OCI-LY1 (cell line): ENCODE results near the gene B9D2.

Experiments used
- H2AFZ ChIP-seq: fragments of 200-600 bp; sonication (generic), shearing (Covaris generic); 2 replicates; pipeline ENCODE4 v1.6.0; 2014; ENCODE audit warnings: antibody characterized with exemption, mild to moderate bottlenecking, low read length
- H3F3A ChIP-seq: fragments of 200-600 bp; sonication (generic), shearing (Covaris generic); 2 replicates; pipeline ENCODE4 v1.6.0; 2014; ENCODE audit warnings: mild to moderate bottlenecking, antibody characterized with exemption, low read length, moderate library complexity; ENCODE audit not compliant: insufficient read depth
- H3K27ac ChIP-seq: fragments of 200-600 bp; sonication (generic); 2 replicates; pipeline ENCODE4 v1.5.1; 2014; ENCODE audit warnings: low read length, mixed run types, mild to moderate bottlenecking, low read depth; ENCODE audit not compliant: poor library complexity, severe bottlenecking
- H3K27me3 ChIP-seq: fragments of 200-600 bp; sonication (generic); 2 replicates; pipeline ENCODE4 v1.6.0; 2014; ENCODE audit warnings: antibody characterized with exemption, mild to moderate bottlenecking, low read length, moderate library complexity; ENCODE audit not compliant: insufficient read depth
- H3K36me3 ChIP-seq: fragments of 200-600 bp; sonication (generic); 2 replicates; pipeline ENCODE4 v1.6.1; 2014; ENCODE audit warnings: mild to moderate bottlenecking, antibody characterized with exemption, low read length, moderate library complexity, mixed read lengths; ENCODE audit not compliant: insufficient read depth
- H3K4me1 ChIP-seq: fragments of 200-600 bp; sonication (generic); 2 replicates; pipeline ENCODE4 v1.5.1; 2014; ENCODE audit warnings: mild to moderate bottlenecking, low read length, moderate library complexity; ENCODE audit not compliant: insufficient read depth, severe bottlenecking
- H3K4me2 ChIP-seq: fragments of 200-600 bp; sonication (generic), shearing (Covaris generic); 2 replicates; pipeline ENCODE4 v1.6.1; 2014; ENCODE audit warnings: low read length
- H3K4me3 ChIP-seq: fragments of 200-600 bp; sonication (generic); 2 replicates; pipeline ENCODE4 v1.5.1; 2014; ENCODE audit warnings: low read length, low read depth, mild to moderate bottlenecking, mixed read lengths; ENCODE audit not compliant: poor library complexity, severe bottlenecking
- H3K79me2 ChIP-seq: fragments of 200-600 bp; shearing (Covaris generic); 2 replicates; pipeline ENCODE4 v1.6.1; 2016; ENCODE audit warnings: mixed run types, low read length, mixed read lengths; ENCODE audit not compliant: insufficient read depth
- H3K9ac ChIP-seq: fragments of 200-600 bp; sonication (generic), shearing (Covaris generic); 2 replicates; pipeline ENCODE4 v1.6.1; 2014; ENCODE audit warnings: mild to moderate bottlenecking, low read length, mixed read lengths
- H3K9me2 ChIP-seq: fragments of 200-600 bp; sonication (generic), shearing (Covaris generic); 2 replicates; pipeline ENCODE4 v1.6.1; 2014; ENCODE audit warnings: low read depth, mild to moderate bottlenecking, low read length, mixed read lengths
- H3K9me3 ChIP-seq: fragments of 200-600 bp; shearing (Covaris generic); 2 replicates; pipeline ENCODE4 v1.6.1; 2014; ENCODE audit warnings: low read length, mixed read lengths
- H4K20me1 ChIP-seq: fragments of 200-600 bp; sonication (generic), shearing (Covaris generic); 2 replicates; pipeline ENCODE4 v1.6.0; 2016; ENCODE audit warnings: mild to moderate bottlenecking, low read length; ENCODE audit not compliant: insufficient read depth
- CTCF ChIP-seq: fragments of 200-600 bp; sonication (generic), shearing (Covaris generic); IDR thresholded peaks from 2 replicates; pipeline ENCODE4 v1.5.1; 2017; ENCODE audit warnings: mild to moderate bottlenecking, antibody characterized with exemption, low read length, moderate library complexity, mixed read lengths
- EZH2 ChIP-seq: fragments of 200-600 bp; sonication (generic), shearing (Covaris generic); IDR thresholded peaks from 2 replicates; pipeline ENCODE4 v1.8.0; 2017; ENCODE audit warnings: borderline replicate concordance, mixed run types, mild to moderate bottlenecking, antibody characterized with exemption, low read length, moderate library complexity, mixed read lengths

Gene B9D2

GRCh38 chr19:41408256-41408655 lies 44.3 kb upstream of the B9D2 start:
- no peaks in the 10 kb centered on the region for H3K79me2 ChIP-seq
- H3K27me3 ChIP-seq, result no peaks in the 10 kb centered on the region
- H3K27ac ChIP-seq, result no peak overlapping the region
- no peak overlapping the region for H3K9ac ChIP-seq
- no peak overlapping the region for H2AFZ ChIP-seq
- no peaks in the 10 kb centered on the region for H3F3A ChIP-seq
- H3K9me2 ChIP-seq, result no peaks in the 10 kb centered on the region
- peaks cover 19% of the 10 kb centered on the region; the same call in 1 of the 2 replicates for H3K36me3 ChIP-seq
- H3K9me3 ChIP-seq, result no peaks in the 10 kb centered on the region
- no peak for TF ChIP-seq EZH2
- no peak for TF ChIP-seq CTCF
- no peaks in the 10 kb centered on the region for H3K4me1 ChIP-seq
- H3K4me3 ChIP-seq, result no peak overlapping the region
- H4K20me1 ChIP-seq, result no peaks in the 10 kb centered on the region
- H3K4me2 ChIP-seq, result no peak overlapping the region

- Histone ChIP-seq H3K9me3 (no peaks in the 10 kb centered on the region), H3K9me2 (no peaks in the 10 kb centered on the region), H3K27me3 (no peaks in the 10 kb centered on the region), H3K79me2 (no peaks in the 10 kb centered on the region), H2AFZ (no peak overlapping the region), H3K4me1 (no peaks in the 10 kb centered on the region), H3K27ac (no peak overlapping the region), H3K4me3 (no peak overlapping the region), H3F3A (no peaks in the 10 kb centered on the region), H3K9ac (no peak overlapping the region), H3K36me3 (peaks cover 15% of the 10 kb centered on the region; the same call in 1 of the 2 replicates), H4K20me1 (no peaks in the 10 kb centered on the region), H3K4me2 (no peak overlapping the region)
- TF ChIP-seq CTCF (no peak), EZH2 (no peak)
Observed at GRCh38 chr19:41407271-41407670, 43.3 kb upstream of the B9D2 start.

- Histone ChIP-seq H2AFZ (no peak overlapping the region), H3K9me3 (no peaks in the 10 kb centered on the region), H3K4me3 (no peak overlapping the region), H3K4me1 (no peaks in the 10 kb centered on the region), H3K27ac (no peak overlapping the region), H4K20me1 (no peaks in the 10 kb centered on the region), H3K9me2 (no peaks in the 10 kb centered on the region), H3K27me3 (no peaks in the 10 kb centered on the region), H3K36me3 (peaks cover 6% of the 10 kb centered on the region; the same call in 1 of the 2 replicates), H3K9ac (no peak overlapping the region), H3K4me2 (no peak overlapping the region), H3K79me2 (no peaks in the 10 kb centered on the region), H3F3A (no peaks in the 10 kb centered on the region)
- no peak for TF ChIP-seq CTCF
- no peak for TF ChIP-seq EZH2
Observed at GRCh38 chr19:41405776-41406175, 41.8 kb upstream of the B9D2 start.
